K562 (cell line): ENCODE data around the gene SERPINB5. TPM values are rescaled to one million over a fixed set of nuclear protein-coding genes. Genes with fewer than 3 reads are reported as not detected.

ENCODE experiments used
- ATAC-seq: fragments of 200-7000 bp; cut with Tn5 transposase; 3 replicates; pipeline ENCODE4 v1.9.1; 2020; ENCODE audit warnings: moderate library complexity
- BruUV-seq: library from RNA; stranded (reverse); fragments of 400-500 nt; replicated peaks from 2 replicates; lab custom pipeline; 2021; lab: Mats Ljungman, UMichigan
- CTCF ChIA-PET: fragments of 300-600 bp; formaldehyde crosslinking; extraction: SDS; loops from one replicate; lab custom pipeline; 2021; ENCODE audit warnings: low intra/inter-chr PET ratio; lab: Yijun Ruan, JAX
- POLR2A ChIA-PET: fragments of 300-600, 350-650 bp; sonication (Branson Sonifier 250); formaldehyde crosslinking; extraction: SDS; loops from one replicate; lab custom pipeline; 2021; ENCODE audit warnings: antibody characterized with exemption, inconsistent platforms; lab: Yijun Ruan, JAX
- DNase-seq, 4 experiments: peaks; one replicate each; pipeline versions ENCODE4 v3.0.0 to v3.0.0-alpha.2; 2011 to 2018; ENCODE audit warnings: low spot score in 3 of 4, mixed read lengths in 3 of 4; ENCODE audit errors: extremely low read depth in 1 of 4
- FAIRE-seq: peaks from 2 replicates; lab custom pipeline; 2011; peaks lifted over from hg19 to GRCh38; lab: Jason Lieb, UNC
- H2AFZ ChIP-seq: 2 replicates; pipeline ENCODE4 v1.6.0; 2011; ENCODE audit warnings: low read depth, low read length, control low read depth, inconsistent platforms
- H3K27ac ChIP-seq: fragments of 200-600 bp; 3 replicates; pipeline ENCODE4 v1.8.0; 2011; ENCODE audit warnings: low read depth, mild to moderate bottlenecking, control low read depth, inconsistent platforms, low read length, moderate library complexity, mixed read lengths; ENCODE audit errors: extremely low read depth
- H3K27me3 ChIP-seq, 2 experiments: fragments of 300-600 bp in 1 of 2; 2 replicates in 1 of 2; 3 replicates in 1 of 2; pipeline versions ENCODE4 v1.6.0 to v1.8.0; 2011; ENCODE audit warnings: inconsistent platforms in 2 of 2, low read length in 2 of 2, mild to moderate bottlenecking in 1 of 2, mixed read lengths in 1 of 2, moderate library complexity in 1 of 2; ENCODE audit not compliant: control insufficient read depth in 2 of 2, insufficient read depth in 2 of 2
- H3K36me3 ChIP-seq: fragments of 300-600 bp; 3 replicates; pipeline ENCODE4 v1.8.0; 2011; ENCODE audit warnings: mild to moderate bottlenecking, low read length, inconsistent platforms; ENCODE audit not compliant: control insufficient read depth, insufficient read depth
- H3K4me1 ChIP-seq, 2 experiments: fragments of 200-600 bp in 1 of 2; replicated peaks in 1 of 2; 2 replicates in 1 of 2; 3 replicates in 1 of 2; pipeline versions ENCODE4 v1.5.1 to v1.8.0; 2011; ENCODE audit warnings: inconsistent platforms in 2 of 2, low read length in 2 of 2, mild to moderate bottlenecking in 1 of 2, mixed read lengths in 1 of 2, moderate library complexity in 1 of 2; ENCODE audit not compliant: control insufficient read depth in 2 of 2, insufficient read depth in 2 of 2
- H3K4me2 ChIP-seq: 2 replicates; pipeline ENCODE4 v1.6.1; 2011; ENCODE audit warnings: low read length, control low read depth, inconsistent platforms, mixed read lengths; ENCODE audit not compliant: insufficient read depth
- H3K4me3 ChIP-seq: fragments of 200-600 bp; sonication (generic), shearing (Covaris generic); 2 replicates; pipeline ENCODE4 v1.5.1; 2016; ENCODE audit warnings: control low read depth, inconsistent platforms
- H3K79me2 ChIP-seq: fragments of 200-600 bp; 3 replicates; pipeline ENCODE4 v1.8.0; 2011; ENCODE audit warnings: low read length, inconsistent platforms; ENCODE audit not compliant: control insufficient read depth, insufficient read depth
- H3K9ac ChIP-seq, 2 experiments: 2 replicates each; pipeline versions ENCODE4 v1.6.0 to v1.6.1; 2011; ENCODE audit warnings: low read depth in 2 of 2, low read length in 2 of 2, control low read depth in 1 of 2, inconsistent platforms in 1 of 2, mild to moderate bottlenecking in 1 of 2, mixed read lengths in 1 of 2; ENCODE audit not compliant: insufficient read depth in 1 of 2
- H3K9me1 ChIP-seq: one replicate; pipeline ENCODE4 v1.6.0; 2011; ENCODE audit warnings: inconsistent platforms, mild to moderate bottlenecking, low read length, moderate library complexity; ENCODE audit not compliant: control insufficient read depth, insufficient read depth
- H3K9me3 ChIP-seq: replicated peaks from 2 replicates; pipeline ENCODE4 v1.5.1; 2011; ENCODE audit warnings: low read depth, low read length, inconsistent platforms; ENCODE audit not compliant: control insufficient read depth, insufficient read depth
- H4K20me1 ChIP-seq: replicated peaks from 2 replicates; pipeline ENCODE4 v1.6.1; 2011; ENCODE audit warnings: low read length, inconsistent platforms, mixed read lengths; ENCODE audit not compliant: control insufficient read depth, insufficient read depth
- GTF2F1 ChIP-seq: IDR thresholded peaks from 2 replicates; pipeline ENCODE4 v1.6.1; 2011; ENCODE audit warnings: low read depth, low read length, improper control_type of control experiment
- MAFG ChIP-seq: fragments of 450-650 bp; conservative IDR thresholded peaks from 2 replicates; pipeline ENCODE4 v1.6.1; 2016; ENCODE audit warnings: missing genetic modification characterization, missing compliant biosample characterization
- SMARCA5 ChIP-seq: fragments of 450-650 bp; IDR thresholded peaks from 2 replicates; pipeline ENCODE4 v1.6.1; 2016
- ZNF408 ChIP-seq: fragments of 250-450 bp; sonication (Bioruptor Pico); IDR thresholded peaks from 2 replicates; pipeline ENCODE4 v1.4.0; 2020; ENCODE audit warnings: low read depth, mild to moderate bottlenecking, moderate library complexity
- ZNF507 ChIP-seq: conservative IDR thresholded peaks from 2 replicates; pipeline ENCODE4 v1.6.1; 2017; ENCODE audit warnings: missing genetic modification characterization, missing compliant biosample characterization
- ZNF586 ChIP-seq: fragments of 450-650 bp; formaldehyde crosslinking; conservative IDR thresholded peaks from 2 replicates; pipeline ENCODE4 v1.4.0; 2020; ENCODE audit warnings: mild to moderate bottlenecking, moderate library complexity
- WGBS: fragments of 100-300 bp; shearing (Covaris generic); methylation state at CpG from one replicate; pipeline ENCODE4 v1.1.6; 2016; ENCODE audit warnings: low coverage, mixed read lengths; ENCODE audit not compliant: insufficient coverage; ENCODE audit errors: missing lambda C conversion rate; 5-methylcytosine and 5-hydroxymethylcytosine counted together
- in situ Hi-C: fragments of 300-500 bp; cut with MboI; formaldehyde crosslinking; loops from 4 replicates; pipeline ENCODE4 v1.15.0; 2018; ENCODE audit warnings: inconsistent platforms, mixed read lengths
- intact Hi-C: fragments of 100-400 bp; cut with micrococcal nuclease; formaldehyde crosslinking; loops from 2 replicates; pipeline ENCODE4 v1.14.2; 2022
- polyA plus RNA-seq, 8 experiments: library from polyadenylated mRNA; depleted of rRNA in 4 of 8; stranded (reverse) in 5 of 8; unstranded in 3 of 8; fragments of >200 nt; fragmentation: Nextera tagmentation in 2 of 8; fragmentation: Illumina TruSeq in 1 of 8; extraction: Ambion mirVana in 2 of 8; extraction: Trizol in 1 of 8; gene quantifications; 2 replicates each; pipeline versions ENCODE4 v1.2.1 to v1.2.3, GENCODE V29; 2011 to 2014; ENCODE audit warnings: inconsistent platforms in 1 of 8, missing spikeins in 1 of 8
- total RNA-seq, 7 experiments: library from RNA; depleted of rRNA in 6 of 7; stranded (reverse); fragments of >200 nt in 6 of 7; fragmentation: Illumina TruSeq in 2 of 7; extraction: Trizol in 2 of 7; gene quantifications; 2 replicates each; pipeline versions ENCODE4 v1.2.1 to v1.2.3, GENCODE V29; 2011 to 2021; ENCODE audit warnings: low replicate concordance in 1 of 7
- TF ChIP-seq, protein P1 (sequence below): fragments of 250-450 bp; sonication (Bioruptor Pico); IDR thresholded peaks from 2 replicates; pipeline ENCODE4 v1.5.0; 2021
- TF ChIP-seq, protein P2 (sequence below): fragments of 250-450 bp; sonication (Bioruptor Pico); IDR thresholded peaks from 2 replicates; pipeline ENCODE4 v1.4.0; 2020; ENCODE audit warnings: mild to moderate bottlenecking, moderate library complexity

SERPINB5 gene
- total and polyA plus RNA-seq, 9 of the 15 experiments (the other 6 are each of a cell fraction or from before 2014, with no cell fraction given) = 0.05 to 1.4 (median 0.49) TPM; not detected in 1

DNA sequence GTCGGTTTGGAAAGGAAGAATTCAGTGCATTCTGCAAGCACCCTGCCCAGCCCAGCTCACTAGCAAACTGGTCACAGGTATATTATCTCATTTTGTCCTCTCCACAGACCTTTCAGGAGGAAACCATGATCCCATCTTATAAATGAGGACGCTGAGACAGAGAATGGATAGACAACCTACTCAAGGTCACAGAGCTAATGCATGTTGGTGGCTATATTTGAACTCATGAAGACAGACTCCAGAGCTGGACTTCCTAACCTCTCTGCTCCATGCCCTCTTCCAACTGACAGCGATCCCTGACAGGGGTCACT, 29.5 kb downstream of the SERPINB5 start:
- H4K20me1 ChIP-seq = no peaks in the 10 kb centered on the region; the same call in 1 of the 2 replicates
- H3K9me3 ChIP-seq = no peaks in the 10 kb centered on the region
- H3K4me1 ChIP-seq = no peaks in the 10 kb centered on the region
- intact Hi-C loops (loop anchor here (5.0 kb wide), 1 partner anchor 164 kb away; no protein-coding TSS in a partner anchor), in situ Hi-C loops (loop anchor here (25.0 kb wide), 1 partner anchor 481 kb away; no protein-coding TSS in a partner anchor)
- H3K4me2 ChIP-seq = no peak overlapping the region
- BruUV-seq = no TSS peak
- ChIA-PET CTCF (no interaction called here), POLR2A (no interaction called here)
- no peak for TF ChIP-seq GTF2F1
- no peak for TF ChIP-seq SMARCA5
- no peak for TF ChIP-seq ZNF408 (CRISPR knock-in tag)
- TF ChIP-seq, protein P1, sequence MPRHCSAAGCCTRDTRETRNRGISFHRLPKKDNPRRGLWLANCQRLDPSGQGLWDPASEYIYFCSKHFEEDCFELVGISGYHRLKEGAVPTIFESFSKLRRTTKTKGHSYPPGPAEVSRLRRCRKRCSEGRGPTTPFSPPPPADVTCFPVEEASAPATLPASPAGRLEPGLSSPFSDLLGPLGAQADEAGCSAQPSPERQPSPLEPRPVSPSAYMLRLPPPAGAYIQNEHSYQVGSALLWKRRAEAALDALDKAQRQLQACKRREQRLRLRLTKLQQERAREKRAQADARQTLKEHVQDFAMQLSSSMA = no peak
- TF ChIP-seq ZNF586 (CRISPR knock-in tag) = no peak
- no peak for TF ChIP-seq MAFG (tag)
- TF ChIP-seq ZNF507 (tag) = no peak
- TF ChIP-seq, protein P2, sequence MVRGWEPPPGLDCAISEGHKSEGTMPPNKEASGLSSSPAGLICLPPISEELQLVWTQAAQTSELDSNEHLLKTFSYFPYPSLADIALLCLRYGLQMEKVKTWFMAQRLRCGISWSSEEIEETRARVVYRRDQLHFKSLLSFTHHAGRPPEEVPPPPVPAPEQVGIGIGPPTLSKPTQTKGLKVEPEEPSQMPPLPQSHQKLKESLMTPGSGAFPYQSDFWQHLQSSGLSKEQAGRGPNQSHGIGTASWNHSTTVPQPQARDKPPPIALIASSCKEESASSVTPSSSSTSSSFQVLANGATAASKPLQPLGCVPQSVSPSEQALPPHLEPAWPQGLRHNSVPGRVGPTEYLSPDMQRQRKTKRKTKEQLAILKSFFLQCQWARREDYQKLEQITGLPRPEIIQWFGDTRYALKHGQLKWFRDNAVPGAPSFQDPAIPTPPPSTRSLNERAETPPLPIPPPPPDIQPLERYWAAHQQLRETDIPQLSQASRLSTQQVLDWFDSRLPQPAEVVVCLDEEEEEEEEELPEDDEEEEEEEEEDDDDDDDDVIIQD (CRISPR knock-in tag) = no peak
- H3K9me1 ChIP-seq = no peaks in the 10 kb centered on the region
- H3K79me2 ChIP-seq = no peaks in the 10 kb centered on the region
- no peak overlapping the region for H2AFZ ChIP-seq
- H3K27ac ChIP-seq = no peak overlapping the region
- ATAC-seq (no peak), DNase-seq (no peak), FAIRE-seq (no peak)
- no peak overlapping the region for H3K4me3 ChIP-seq
- H3K27me3 ChIP-seq = no peaks in the 10 kb centered on the region
- H3K36me3 ChIP-seq = no peaks in the 10 kb centered on the region
- no peak overlapping the region for H3K9ac ChIP-seq
- 6% methylated on average over 2 of the region's 3 CpGs for WGBS
